CD8-positive, alpha-beta memory T cell (primary cell): ENCODE measurements around the gene LPCAT1. TPM values are rescaled to one million over a fixed set of nuclear protein-coding genes. Genes with fewer than 3 reads are reported as not detected.
A peak's percentile ranks its signal among the peaks of the same experiment; 100 is the strongest.

Source experiments
- CTCF ChIA-PET: fragments of 350-600 bp; sonication (Branson Sonifier 250); formaldehyde crosslinking; loops from one replicate; lab custom pipeline; 2021; ENCODE audit warnings: antibody characterized with exemption; lab: Charles Lee
- POLR2A ChIA-PET: fragments of 350-600 bp; sonication (Branson Sonifier 250); formaldehyde crosslinking; loops from one replicate; lab custom pipeline; 2021; ENCODE audit warnings: antibody characterized with exemption; lab: Charles Lee
- DNase-seq, 5 donors: peaks; one replicate each; pipeline versions ENCODE4 v3.0.0 to v3.0.0-alpha.2; 2020 to 2022; ENCODE audit warnings: mixed read lengths in 1 of 5
- H3K27ac ChIP-seq: one replicate; pipeline ENCODE4 v1.7.0; 2013; ENCODE audit warnings: low read depth, mild to moderate bottlenecking, low read length, moderate library complexity
- H3K27me3 ChIP-seq: 2 replicates; pipeline ENCODE4 v1.7.0; 2013; ENCODE audit warnings: low read length, mild to moderate bottlenecking; ENCODE audit not compliant: insufficient read depth, poor library complexity, severe bottlenecking
- H3K36me3 ChIP-seq: 2 replicates; pipeline ENCODE4 v1.7.0; 2013; ENCODE audit warnings: mild to moderate bottlenecking, low read length, moderate library complexity; ENCODE audit not compliant: insufficient read depth
- H3K4me1 ChIP-seq: 2 replicates; pipeline ENCODE4 v1.7.0; 2013; ENCODE audit warnings: mild to moderate bottlenecking, low read length, moderate library complexity; ENCODE audit not compliant: insufficient read depth
- H3K4me3 ChIP-seq: 2 replicates; pipeline ENCODE4 v1.7.0; 2013; ENCODE audit warnings: mild to moderate bottlenecking, low read length
- H3K9me3 ChIP-seq: 2 replicates; pipeline ENCODE4 v1.7.0; 2013; ENCODE audit warnings: mild to moderate bottlenecking, low read length
- H3K27ac Mint-ChIP-seq, 8 donors: one replicate each; pipeline ENCODE4 v1.8.0; 2020 to 2021; ENCODE audit warnings: mixed read lengths in 8 of 8, mild to moderate bottlenecking in 6 of 8, inconsistent platforms in 3 of 8, moderate library complexity in 3 of 8
- H3K27me3 Mint-ChIP-seq, 2 donors: one replicate each; pipeline ENCODE4 v1.8.0; 2020 to 2021; ENCODE audit warnings: mixed read lengths in 2 of 2, mild to moderate bottlenecking in 1 of 2, moderate library complexity in 1 of 2
- H3K36me3 Mint-ChIP-seq, 3 donors: one replicate each; pipeline ENCODE4 v1.8.0; 2020 to 2021; ENCODE audit warnings: mixed read lengths in 3 of 3, inconsistent platforms in 1 of 3, mild to moderate bottlenecking in 1 of 3
- H3K4me1 Mint-ChIP-seq, 3 donors: one replicate each; pipeline ENCODE4 v1.8.0; 2020 to 2021; ENCODE audit warnings: mixed read lengths in 3 of 3, inconsistent platforms in 1 of 3, mild to moderate bottlenecking in 1 of 3
- H3K4me3 Mint-ChIP-seq, 7 donors: one replicate each; pipeline ENCODE4 v1.8.0; 2020 to 2021; ENCODE audit warnings: mixed read lengths in 7 of 7, mild to moderate bottlenecking in 6 of 7, moderate library complexity in 4 of 7, inconsistent platforms in 2 of 7
- H3K9me3 Mint-ChIP-seq, 5 donors: one replicate each; pipeline ENCODE4 v1.8.0; 2020 to 2022; ENCODE audit warnings: mixed read lengths in 5 of 5, mild to moderate bottlenecking in 3 of 5, moderate library complexity in 2 of 5, inconsistent platforms in 1 of 5
- polyA plus RNA-seq: library from polyadenylated mRNA; unstranded; fragments of 300-500 nt; fragmentation: Illumina TruSeq; gene quantifications from one replicate; pipeline ENCODE4 v1.2.3, GENCODE V29; 2021
- total RNA-seq, 2 experiments: library from RNA; stranded (reverse); gene quantifications; one replicate each; pipeline ENCODE4 v1.2.3, GENCODE V29; 2021

The LPCAT1 gene
- total and polyA plus RNA-seq, 3 experiments from 2014 or later = 92.5 to 101 (median 95.9) TPM

GRCh38 chr5:1502046-1502736 lies 21.6 kb downstream of the LPCAT1 start:
- Mint-ChIP-seq H3K36me3 (peaks cover 0 to 58% (median 14%) of the 10 kb centered on the region in 3 donors), H3K4me1 (peaks cover 59 to 90% (median 65%) of the 10 kb centered on the region in 3 donors), H3K4me3 (peak overlapping the region in 5 of 7 donors; percentile 1 to 80 (median 41)), H3K9me3 (no peaks in the 10 kb centered on the region), H3K27me3 (peaks cover 0 to 3% of the 10 kb centered on the region in 2 donors), H3K27ac (peak overlapping the region in 6 of 8 donors; percentile 51 to 91 (median 84))
- Histone ChIP-seq H3K9me3 (no peaks in the 10 kb centered on the region), H3K4me1 (peaks cover 42% of the 10 kb centered on the region), H3K4me3 (no peak overlapping the region), H3K36me3 (peaks cover 14% of the 10 kb centered on the region), H3K27ac (no peak overlapping the region), H3K27me3 (no peaks in the 10 kb centered on the region)
- POLR2A ChIA-PET = no interaction called here
- CTCF ChIA-PET = interaction anchor here (1.3 to 1.9 kb wide), 3 partner anchors 10 to 143 kb away, joined by 4 to 10 read pairs (median 6); no protein-coding TSS in a partner anchor
- peak in 4 of 5 donors; percentile 37 to 79 (median 54) for DNase-seq

- Histone ChIP-seq H3K36me3 (peaks cover 20% of the 10 kb centered on the region), H3K27ac (no peak overlapping the region), H3K9me3 (no peaks in the 10 kb centered on the region), H3K4me3 (no peak overlapping the region), H3K27me3 (no peaks in the 10 kb centered on the region), H3K4me1 (peaks cover 42% of the 10 kb centered on the region)
- ChIA-PET POLR2A (no interaction called here), CTCF (no interaction called here)
- peaks cover 0 to 58% (median 13%) of the 10 kb centered on the region in 3 donors for H3K36me3 Mint-ChIP-seq
- peak overlapping the region in 2 of 7 donors; percentile 70 to 82 for H3K4me3 Mint-ChIP-seq
- no peaks in the 10 kb centered on the region for H3K9me3 Mint-ChIP-seq
- H3K27me3 Mint-ChIP-seq = peaks cover 0 to 3% of the 10 kb centered on the region in 2 donors
- peak overlapping the region in 5 of 8 donors; percentile 60 to 90 (median 78) for H3K27ac Mint-ChIP-seq
- H3K4me1 Mint-ChIP-seq = peaks cover 58 to 90% (median 66%) of the 10 kb centered on the region in 3 donors
- DNase-seq = peak in 4 of 5 donors; percentile 20 to 75 (median 37)
Measured at GRCh38 chr5:1501372-1502045, 22.3 kb downstream of the LPCAT1 start.

- Histone ChIP-seq H3K27ac (no peak overlapping the region), H3K4me3 (no peak overlapping the region), H3K36me3 (peaks cover 22% of the 10 kb centered on the region), H3K27me3 (no peaks in the 10 kb centered on the region), H3K4me1 (peaks cover 37% of the 10 kb centered on the region), H3K9me3 (no peaks in the 10 kb centered on the region)
- CTCF ChIA-PET = no interaction called here
- Mint-ChIP-seq H3K4me1 (peaks cover 57 to 90% (median 71%) of the 10 kb centered on the region in 3 donors), H3K36me3 (peaks cover 0 to 62% (median 13%) of the 10 kb centered on the region in 3 donors), H3K27ac (peak overlapping the region in 4 of 8 donors; percentile 7 to 84 (median 38)), H3K9me3 (no peaks in the 10 kb centered on the region), H3K4me3 (no peak overlapping the region), H3K27me3 (peaks cover 0 to 3% of the 10 kb centered on the region in 2 donors)
- DNase-seq = no peak
- POLR2A ChIA-PET = no interaction called here
Measured at GRCh38 chr5:1500411-1501091, 23.2 kb downstream of the LPCAT1 start.

- POLR2A ChIA-PET = no interaction called here
- CTCF ChIA-PET = interaction anchor here (2.1 kb wide), 1 partner anchor 145 kb away, joined by 5 read pairs; no protein-coding TSS in a partner anchor
Measured at GRCh38 chr5:1499851-1500250, 23.9 kb downstream of the LPCAT1 start.

GRCh38 chr5:1498623-1499416 lies 24.9 kb downstream of the LPCAT1 start:
- Mint-ChIP-seq H3K9me3 (no peaks in the 10 kb centered on the region), H3K4me1 (peaks cover 61 to 91% (median 78%) of the 10 kb centered on the region in 3 donors), H3K27ac (peak overlapping the region; percentile 2 to 72 (median 35)), H3K36me3 (peaks cover 0 to 77% (median 13%) of the 10 kb centered on the region in 3 donors), H3K27me3 (peaks cover 0 to 3% of the 10 kb centered on the region in 2 donors), H3K4me3 (no peak overlapping the region)
- POLR2A ChIA-PET = no interaction called here
- Histone ChIP-seq H3K4me3 (no peak overlapping the region), H3K9me3 (no peaks in the 10 kb centered on the region), H3K36me3 (peaks cover 24% of the 10 kb centered on the region), H3K27ac (no peak overlapping the region), H3K4me1 (peaks cover 32% of the 10 kb centered on the region), H3K27me3 (no peaks in the 10 kb centered on the region)
- DNase-seq = no peak
- CTCF ChIA-PET = interaction anchor here (2.1 kb wide), 1 partner anchor 146 kb away, joined by 5 read pairs; no protein-coding TSS in a partner anchor

More at GRCh38 chr5:1499851-1500250, 23.9 kb downstream of the LPCAT1 start:
- H3K27me3 ChIP-seq = no peaks in the 10 kb centered on the region
- H3K27ac ChIP-seq = no peak overlapping the region
- peaks cover 24% of the 10 kb centered on the region for H3K36me3 ChIP-seq
- Mint-ChIP-seq H3K27ac (peak overlapping the region in 5 of 8 donors; percentile 19 to 61 (median 32)), H3K4me3 (no peak overlapping the region), H3K9me3 (no peaks in the 10 kb centered on the region), H3K27me3 (peaks cover 0 to 3% of the 10 kb centered on the region in 2 donors), H3K36me3 (peaks cover 0 to 69% (median 13%) of the 10 kb centered on the region in 3 donors), H3K4me1 (peaks cover 63 to 90% (median 75%) of the 10 kb centered on the region in 3 donors)
- DNase-seq = no peak
- no peak overlapping the region for H3K4me3 ChIP-seq
- peaks cover 40% of the 10 kb centered on the region for H3K4me1 ChIP-seq
- H3K9me3 ChIP-seq = no peaks in the 10 kb centered on the region

GRCh38 chr5:1497795-1498622 lies 25.8 kb downstream of the LPCAT1 start:
- ChIA-PET POLR2A (no interaction called here), CTCF (interaction anchor here (2.1 kb wide), 1 partner anchor 147 kb away, joined by 5 read pairs; no protein-coding TSS in a partner anchor)
- peaks cover 32% of the 10 kb centered on the region for H3K4me1 ChIP-seq
- H3K4me3 ChIP-seq = no peak overlapping the region
- no peaks in the 10 kb centered on the region for H3K9me3 ChIP-seq
- H3K36me3 ChIP-seq = peaks cover 26% of the 10 kb centered on the region
- peak overlapping the region; percentile 2 to 99 (median 50) for H3K27ac Mint-ChIP-seq
- H3K36me3 Mint-ChIP-seq = peaks cover 0 to 80% (median 12%) of the 10 kb centered on the region in 3 donors
- H3K9me3 Mint-ChIP-seq = no peaks in the 10 kb centered on the region
- no peaks in the 10 kb centered on the region for H3K27me3 ChIP-seq
- H3K27ac ChIP-seq = no peak overlapping the region
- DNase-seq = no peak
- H3K4me3 Mint-ChIP-seq = peak overlapping the region in 2 of 7 donors; percentile 2 to 7
- H3K4me1 Mint-ChIP-seq = peaks cover 59 to 91% (median 78%) of the 10 kb centered on the region in 3 donors
- H3K27me3 Mint-ChIP-seq = no peaks in the 10 kb centered on the region
